H9 (cell line): ENCODE results near the gene TSPYL6. TPM values are rescaled to one million over a fixed set of nuclear protein-coding genes. Genes with fewer than 3 reads are reported as not detected.
"Not testable (repeated sequence)": the region's sequence is repeated elsewhere in the genome, so short reads cannot be mapped to it uniquely, and the experiment has no call there.

Source experiments
- DNase-seq: peaks from one replicate; pipeline ENCODE4 v3.0.0-alpha.2; 2017
- H2AFZ ChIP-seq: one replicate; pipeline ENCODE4 v1.6.1; 2013; ENCODE audit warnings: mild to moderate bottlenecking, low read length, control low read depth, moderate library complexity
- H2AK5ac ChIP-seq: 2 replicates; pipeline ENCODE4 v1.6.1; 2013; ENCODE audit warnings: low read length, control low read depth, mixed read lengths; ENCODE audit not compliant: insufficient read length
- H2BK120ac ChIP-seq: one replicate; pipeline ENCODE4 v1.6.1; 2013; ENCODE audit warnings: low read depth, mild to moderate bottlenecking, low read length, control low read depth, inconsistent platforms; ENCODE audit not compliant: poor library complexity, severe bottlenecking
- H2BK12ac ChIP-seq: 2 replicates; pipeline ENCODE4 v1.6.1; 2013; ENCODE audit warnings: low read length, control low read depth, mixed read lengths, low read depth; ENCODE audit not compliant: insufficient read length
- H2BK15ac ChIP-seq: 2 replicates; pipeline ENCODE4 v1.6.1; 2013; ENCODE audit warnings: low read depth, low read length, control low read depth
- H2BK20ac ChIP-seq: one replicate; pipeline ENCODE4 v1.6.1; 2013; ENCODE audit warnings: low read depth, mild to moderate bottlenecking, low read length, control low read depth, inconsistent platforms; ENCODE audit not compliant: poor library complexity, severe bottlenecking
- H2BK5ac ChIP-seq: 2 replicates; pipeline ENCODE4 v1.6.1; 2013; ENCODE audit warnings: low read length, control low read depth, mixed read lengths; ENCODE audit not compliant: insufficient read length
- H3K14ac ChIP-seq: 2 replicates; pipeline ENCODE4 v1.6.1; 2013; ENCODE audit warnings: low read length, control low read depth; ENCODE audit not compliant: insufficient read depth
- H3K18ac ChIP-seq: 2 replicates; pipeline ENCODE4 v1.6.1; 2013; ENCODE audit warnings: low read depth, mild to moderate bottlenecking, mixed read lengths, low read length, control low read depth; ENCODE audit not compliant: insufficient read length
- H3K23ac ChIP-seq: 2 replicates; pipeline ENCODE4 v1.6.1; 2013; ENCODE audit warnings: low read length, control low read depth, mixed read lengths, low read depth; ENCODE audit not compliant: insufficient read length
- H3K23me2 ChIP-seq: 2 replicates; pipeline ENCODE4 v1.6.1; 2013; ENCODE audit warnings: low read depth, mild to moderate bottlenecking, mixed read lengths, low read length, control low read depth; ENCODE audit not compliant: insufficient read length, poor library complexity, severe bottlenecking
- H3K27ac ChIP-seq: 2 replicates; pipeline ENCODE4 v1.5.1; 2013; ENCODE audit warnings: low read length, control low read depth, mixed read lengths, low read depth; ENCODE audit not compliant: insufficient read length
- H3K27me3 ChIP-seq: 2 replicates; pipeline ENCODE4 v1.6.1; 2013; ENCODE audit warnings: low read length, control low read depth, inconsistent platforms; ENCODE audit not compliant: insufficient read depth
- H3K4ac ChIP-seq: 2 replicates; pipeline ENCODE4 v1.6.1; 2013; ENCODE audit warnings: low read depth, mild to moderate bottlenecking, control low read depth, inconsistent platforms, low read length, moderate library complexity
- H3K4me1 ChIP-seq: 2 replicates; pipeline ENCODE4 v1.6.1; 2013; ENCODE audit warnings: low read length, control low read depth, inconsistent platforms; ENCODE audit not compliant: insufficient read depth
- H3K4me2 ChIP-seq: 2 replicates; pipeline ENCODE4 v1.6.1; 2013; ENCODE audit warnings: low read length, control low read depth, mixed read lengths; ENCODE audit not compliant: insufficient read length, insufficient read depth
- H3K56ac ChIP-seq: 2 replicates; pipeline ENCODE4 v1.6.1; 2013; ENCODE audit warnings: low read depth, mild to moderate bottlenecking, mixed read lengths, low read length, control low read depth; ENCODE audit not compliant: insufficient read length
- H3K79me1 ChIP-seq: 2 replicates; pipeline ENCODE4 v1.6.1; 2013; ENCODE audit warnings: low read depth, mild to moderate bottlenecking, moderate library complexity, low read length, control low read depth, inconsistent platforms; ENCODE audit not compliant: insufficient read depth, poor library complexity, severe bottlenecking
- H3K79me2 ChIP-seq: 2 replicates; pipeline ENCODE4 v1.6.1; 2013; ENCODE audit warnings: low read length, control low read depth, inconsistent platforms; ENCODE audit not compliant: insufficient read depth
- H3K9ac ChIP-seq: 2 replicates; pipeline ENCODE4 v1.6.1; 2013; ENCODE audit warnings: low read length, control low read depth, mixed read lengths; ENCODE audit not compliant: insufficient read length; ENCODE audit errors: extremely low read depth
- H3K9me3 ChIP-seq: one replicate; pipeline ENCODE4 v1.6.1; 2013; ENCODE audit warnings: low read depth, low read length, inconsistent platforms; ENCODE audit not compliant: control insufficient read depth
- H3T11ph ChIP-seq: one replicate; pipeline ENCODE4 v1.6.1; 2013; ENCODE audit warnings: mild to moderate bottlenecking, low read length, control low read depth, inconsistent platforms
- H4K20me1 ChIP-seq: one replicate; pipeline ENCODE4 v1.6.1; 2013; ENCODE audit not compliant: control insufficient read depth, insufficient read length, insufficient read depth
- H4K5ac ChIP-seq: 2 replicates; pipeline ENCODE4 v1.6.1; 2013; ENCODE audit warnings: low read depth, mild to moderate bottlenecking, mixed read lengths, low read length, control low read depth; ENCODE audit not compliant: insufficient read length
- H4K8ac ChIP-seq: replicated peaks from 2 replicates; pipeline ENCODE4 v1.6.1; 2013; ENCODE audit warnings: low read length, control low read depth, mixed read lengths, low read depth; ENCODE audit not compliant: insufficient read length
- H4K91ac ChIP-seq: 2 replicates; pipeline ENCODE4 v1.6.1; 2013; ENCODE audit warnings: low read depth, mild to moderate bottlenecking, moderate library complexity, mixed read lengths, low read length, control low read depth; ENCODE audit not compliant: insufficient read length
- H3K27ac Mint-ChIP-seq, 3 experiments: 2 replicates in 2 of 3; 3 replicates in 1 of 3; pipeline ENCODE4 v1.8.0; 2020 to 2021; ENCODE audit warnings: mixed read lengths in 3 of 3, mild to moderate bottlenecking in 1 of 3, moderate library complexity in 1 of 3
- H3K27me3 Mint-ChIP-seq: 2 replicates; pipeline ENCODE4 v1.8.0; 2021; ENCODE audit warnings: low read depth, mild to moderate bottlenecking, moderate library complexity, mixed read lengths
- H3K36me3 Mint-ChIP-seq, 3 experiments: 2 replicates in 2 of 3; 3 replicates in 1 of 3; pipeline ENCODE4 v1.8.0; 2020 to 2021; ENCODE audit warnings: low read depth in 3 of 3, mixed read lengths in 3 of 3; ENCODE audit not compliant: insufficient read depth in 1 of 3
- H3K4me1 Mint-ChIP-seq, 2 experiments: 2 replicates each; pipeline ENCODE4 v1.8.0; 2020; ENCODE audit warnings: mixed read lengths in 2 of 2
- H3K4me3 Mint-ChIP-seq, 2 experiments: 2 replicates in 1 of 2; 3 replicates in 1 of 2; pipeline ENCODE4 v1.8.0; 2020 to 2021; ENCODE audit warnings: mild to moderate bottlenecking in 2 of 2, mixed read lengths in 2 of 2, moderate library complexity in 1 of 2
- H3K9me3 Mint-ChIP-seq, 2 experiments: 2 replicates in 1 of 2; 3 replicates in 1 of 2; pipeline ENCODE4 v1.8.0; 2020; ENCODE audit warnings: mild to moderate bottlenecking in 2 of 2, mixed read lengths in 2 of 2, moderate library complexity in 1 of 2
- WGBS: extraction: QIAGEN DNeasy Blood & Tissue Kit; methylation state at CpG from one replicate; pipeline ENCODE4 v1.1.7; 2013; ENCODE audit warnings: missing lambda C conversion rate, low lambda C conversion rate, mixed read lengths; ENCODE audit not compliant: insufficient read length; ENCODE audit errors: extremely low coverage; 5-methylcytosine and 5-hydroxymethylcytosine counted together
- total RNA-seq: library from RNA; stranded (reverse); gene quantifications from 2 replicates; pipeline ENCODE4 v1.2.1, GENCODE V29; 2021
- TF ChIP-seq, protein P1 (sequence below): fragments of 200-600 bp; sonication (generic); conservative IDR thresholded peaks from 3 replicates; pipeline ENCODE4 v1.8.0; 2021; ENCODE audit warnings: antibody characterized with exemption, mild to moderate bottlenecking

The TSPYL6 gene
- total RNA-seq, 1 experiment from 2014 or later, result not detected

DNA sequence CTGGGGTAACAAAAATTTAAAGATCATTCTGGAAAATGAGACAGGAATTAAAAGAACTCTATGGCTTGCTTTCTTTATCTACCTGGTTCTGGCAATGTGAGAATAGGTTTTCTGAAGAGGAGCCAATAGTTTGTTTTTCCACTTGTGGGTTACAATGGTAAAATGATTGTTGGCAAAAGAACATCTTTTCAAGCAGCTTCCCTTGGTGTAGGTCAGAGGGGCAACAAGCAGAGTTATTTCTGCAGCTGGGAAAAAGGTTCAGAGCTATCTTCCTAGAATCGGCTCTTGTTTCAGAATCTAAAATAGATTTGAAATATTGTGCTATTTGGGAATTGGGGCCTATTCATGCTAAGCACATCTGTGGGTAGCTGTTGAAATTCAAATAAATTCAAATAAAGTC, 11.5 kb upstream of the TSPYL6 start:
- Mint-ChIP-seq H3K4me3 (no peak overlapping the region), H3K27ac (no peak overlapping the region), H3K9me3 (peaks cover 15 to 18% of the 10 kb centered on the region in 2 experiments; a peak in 4 of 5 replicates), H3K36me3 (peaks cover 0 to 11% (median 2%) of the 10 kb centered on the region in 3 experiments; a peak in 5 of 7 replicates), H3K27me3 (no peaks in the 10 kb centered on the region), H3K4me1 (no peaks in the 10 kb centered on the region)
- Histone ChIP-seq H2AK5ac (no peak overlapping the region), H3K4ac (no peak overlapping the region), H2BK12ac (no peak overlapping the region), H3T11ph (no peak overlapping the region), H3K14ac (no peak overlapping the region), H3K18ac (no peak overlapping the region), H3K4me2 (no peak overlapping the region), H3K23me2 (no peaks in the 10 kb centered on the region), H3K79me2 (no peaks in the 10 kb centered on the region), H3K56ac (no peak overlapping the region), H3K79me1 (no peaks in the 10 kb centered on the region), H3K9me3 (no peaks in the 10 kb centered on the region), H3K4me1 (no peaks in the 10 kb centered on the region), H4K8ac (no peak overlapping the region), H3K23ac (no peak overlapping the region), H3K27me3 (no peaks in the 10 kb centered on the region), H2BK5ac (no peak overlapping the region), H3K9ac (no peak overlapping the region), H4K5ac (no peak overlapping the region), H3K27ac (no peak overlapping the region), H2AFZ (no peak overlapping the region), H4K20me1 (no peaks in the 10 kb centered on the region), H2BK120ac (no peak overlapping the region), H4K91ac (no peak overlapping the region), H2BK20ac (no peak overlapping the region), H2BK15ac (no peak overlapping the region)
- no CpG with 5 or more reads among the region's 1 CpG for WGBS
- TF ChIP-seq, protein P1, sequence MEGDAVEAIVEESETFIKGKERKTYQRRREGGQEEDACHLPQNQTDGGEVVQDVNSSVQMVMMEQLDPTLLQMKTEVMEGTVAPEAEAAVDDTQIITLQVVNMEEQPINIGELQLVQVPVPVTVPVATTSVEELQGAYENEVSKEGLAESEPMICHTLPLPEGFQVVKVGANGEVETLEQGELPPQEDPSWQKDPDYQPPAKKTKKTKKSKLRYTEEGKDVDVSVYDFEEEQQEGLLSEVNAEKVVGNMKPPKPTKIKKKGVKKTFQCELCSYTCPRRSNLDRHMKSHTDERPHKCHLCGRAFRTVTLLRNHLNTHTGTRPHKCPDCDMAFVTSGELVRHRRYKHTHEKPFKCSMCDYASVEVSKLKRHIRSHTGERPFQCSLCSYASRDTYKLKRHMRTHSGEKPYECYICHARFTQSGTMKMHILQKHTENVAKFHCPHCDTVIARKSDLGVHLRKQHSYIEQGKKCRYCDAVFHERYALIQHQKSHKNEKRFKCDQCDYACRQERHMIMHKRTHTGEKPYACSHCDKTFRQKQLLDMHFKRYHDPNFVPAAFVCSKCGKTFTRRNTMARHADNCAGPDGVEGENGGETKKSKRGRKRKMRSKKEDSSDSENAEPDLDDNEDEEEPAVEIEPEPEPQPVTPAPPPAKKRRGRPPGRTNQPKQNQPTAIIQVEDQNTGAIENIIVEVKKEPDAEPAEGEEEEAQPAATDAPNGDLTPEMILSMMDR, result no peak
- DNase-seq, result no peak

DNA sequence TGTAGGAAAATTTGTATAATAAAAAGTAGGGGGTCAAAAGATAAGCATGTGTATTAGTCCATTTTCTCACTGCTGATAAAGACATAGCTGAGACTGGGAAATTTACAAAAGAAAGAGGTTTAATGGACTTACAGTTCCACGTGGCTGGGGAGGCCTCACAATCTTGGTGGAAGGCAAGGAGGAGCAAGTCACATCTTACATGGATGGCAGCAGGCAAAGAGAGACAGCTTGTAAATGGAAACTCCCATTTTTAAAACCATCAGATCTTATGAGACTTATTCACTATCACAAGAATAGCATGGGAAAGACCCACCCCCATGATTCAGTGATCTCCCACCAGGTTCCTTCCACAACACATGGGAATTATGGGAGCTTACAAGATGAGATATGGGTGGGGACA, 9.1 kb upstream of the TSPYL6 start:
- not testable (repeated sequence) for H4K20me1 ChIP-seq, H2AFZ ChIP-seq, H3K23ac ChIP-seq, H2BK5ac ChIP-seq, H4K8ac ChIP-seq, H2AK5ac ChIP-seq, H3K79me2 ChIP-seq, H3K4me1 Mint-ChIP-seq, H2BK15ac ChIP-seq, H3K9me3 ChIP-seq, H3T11ph ChIP-seq, H3K27me3 ChIP-seq, H3K18ac ChIP-seq, H3K27me3 Mint-ChIP-seq, H3K27ac Mint-ChIP-seq, H3K27ac ChIP-seq, H3K23me2 ChIP-seq, H3K14ac ChIP-seq, DNase-seq, H3K4me2 ChIP-seq, H3K4me1 ChIP-seq, H3K9ac ChIP-seq, H2BK12ac ChIP-seq, H3K4me3 Mint-ChIP-seq, H2BK20ac ChIP-seq, H4K5ac ChIP-seq, H4K91ac ChIP-seq, H3K56ac ChIP-seq, H2BK120ac ChIP-seq, H3K79me1 ChIP-seq, H3K4ac ChIP-seq
- Mint-ChIP-seq H3K9me3 (peaks cover 15 to 18% of the 10 kb centered on the region in 2 experiments; a peak in 4 of 5 replicates), H3K36me3 (peaks cover 0 to 11% (median 2%) of the 10 kb centered on the region in 3 experiments; a peak in 5 of 7 replicates)
- no CpG with 5 or more reads among the region's 1 CpG for WGBS
